Measurements from ENCODE around the gene ZBTB38. TPM values are rescaled to one million over a fixed set of nuclear protein-coding genes. Genes with fewer than 3 reads are reported as not detected.

The ZBTB38 gene
- total and polyA plus RNA-seq, 2 of the 13 experiments (the other 11 are each of a cell fraction or from before 2014, with no cell fraction given), result 26.8 to 51.7 TPM

- TF ChIP-seq HMGXB4 (CRISPR knock-in tag; IDR thresholded peaks at IDR 0.05; ENCODE audit: borderline replicate concordance in 1 of 2, low read depth in 1 of 2) (peak; percentile 52; a peak in 2 of 4 replicates), PATZ1 (CRISPR knock-in tag; IDR thresholded peaks at IDR 0.05) (peak; percentile 62; the same call in 1 of the 2 replicates), ZFX (CRISPR knock-in tag; IDR thresholded peaks at IDR 0.05; ENCODE audit: low read depth) (no peak), AGO1 (IDR thresholded peaks at IDR 0.05; ENCODE audit: low read depth, low read length, poor library complexity, severe bottlenecking) (peak; percentile 18), HNRNPLL (IDR thresholded peaks at IDR 0.05; ENCODE audit: low read depth, low read length, poor library complexity, severe bottlenecking) (peak; percentile 52), ASH2L (IDR thresholded peaks at IDR 0.05; ENCODE audit: insufficient read length, low read depth, low read length) (peak; percentile 52), GATAD1 (CRISPR knock-in tag; IDR thresholded peaks at IDR 0.05) (peak; percentile 12; the same call in 1 of the 2 replicates), FIP1L1 (IDR thresholded peaks at IDR 0.05; ENCODE audit: borderline replicate concordance, insufficient read depth, low read depth, low read length) (no peak), KLF11 (CRISPR knock-in tag; IDR thresholded peaks at IDR 0.05) (no peak), KAT7 (CRISPR knock-in tag; IDR thresholded peaks at IDR 0.05; ENCODE audit: borderline replicate concordance) (peak; percentile 43; the same call in 1 of the 2 replicates), POLR2G (IDR thresholded peaks at IDR 0.05; ENCODE audit: low read depth, low read length) (peak; percentile 66), POLR2A (IDR thresholded peaks at IDR 0.05; ENCODE audit: insufficient read depth in 1 of 2, low read depth in 2 of 2, low read length in 2 of 2) (0 out of 4 replicates have a peak, but pooled peaks of 1 of the 2 experiments have one; percentile 40), CBX5 (CRISPR knock-in tag; IDR thresholded peaks at IDR 0.05; ENCODE audit: borderline replicate concordance) (no peak), SIX1 (CRISPR knock-in tag; IDR thresholded peaks at IDR 0.05; ENCODE audit: borderline replicate concordance) (no peak), BHLHE40 (IDR thresholded peaks at IDR 0.05; ENCODE audit: low read length) (no peak), ZNF567 (CRISPR knock-in tag; IDR thresholded peaks at IDR 0.05; ENCODE audit: borderline replicate concordance) (peak; percentile 62; the same call in 1 of the 2 replicates), ZFP82 (CRISPR knock-in tag; IDR thresholded peaks at IDR 0.05; ENCODE audit: borderline replicate concordance) (0 out of 2 replicates have a peak, but pooled peaks have one; percentile 52), KDM2A (CRISPR knock-in tag; IDR thresholded peaks at IDR 0.05; ENCODE audit: borderline replicate concordance, low read depth) (peak; percentile 63; the same call in 1 of the 2 replicates), ZBTB7B (CRISPR knock-in tag; IDR thresholded peaks at IDR 0.05) (peak; percentile 49; the same call in 1 of the 2 replicates), ZNF513 (CRISPR knock-in tag; conservative IDR thresholded peaks at IDR 0.05) (no peak)
Observed at GRCh38 chr3:141402476-141403171, 34.3 kb downstream of the ZBTB38 start (continued).

All from HepG2 (cell line).